Caco-2 (cell line): ENCODE data around the gene IDH3B. TPM values are rescaled to one million over a fixed set of nuclear protein-coding genes. Genes with fewer than 3 reads are reported as not detected.
A peak's percentile ranks its signal among the peaks of the same experiment; 100 is the strongest.

Experiments used
- BruUV-seq: library from RNA; stranded (reverse); fragments of 400-500 nt; replicated peaks from 2 replicates; lab custom pipeline; 2021; lab: Mats Ljungman, UMichigan
- CTCF ChIA-PET: fragments of 300-600 bp; sonication (Branson Sonifier 250); formaldehyde crosslinking; loops from one replicate; lab custom pipeline; 2022; ENCODE audit warnings: antibody characterized with exemption; lab: Charles Lee
- POLR2A ChIA-PET: fragments of 300-600 bp; sonication (Branson Sonifier 250); formaldehyde crosslinking; loops from one replicate; lab custom pipeline; 2022; ENCODE audit warnings: antibody characterized with exemption; lab: Charles Lee
- DNase-seq, 2 experiments: peaks; one replicate each; pipeline versions ENCODE4 v3.0.0 to v3.0.0-alpha.2; 2020 to 2022
- H3K27me3 ChIP-seq: replicated peaks from 2 replicates; pipeline ENCODE4 v1.6.0; 2011; ENCODE audit warnings: low read length; ENCODE audit not compliant: control insufficient read depth, insufficient read depth
- H3K36me3 ChIP-seq: 2 replicates; pipeline ENCODE4 v1.5.1; 2011; ENCODE audit warnings: low read length; ENCODE audit not compliant: control insufficient read depth, insufficient read depth
- H3K4me1 ChIP-seq: fragments of 250-450 bp; sonication (Bioruptor Pico); 2 replicates; pipeline ENCODE4 v1.5.1; 2020; ENCODE audit warnings: mild to moderate bottlenecking
- H3K4me3 ChIP-seq: 2 replicates; pipeline ENCODE4 v1.5.1; 2011; ENCODE audit warnings: low read depth, mild to moderate bottlenecking, control low read depth, low read length
- H3K9me3 ChIP-seq: fragments of 250-450 bp; sonication (Bioruptor Pico); 2 replicates; pipeline ENCODE4 v1.5.1; 2020; ENCODE audit warnings: mild to moderate bottlenecking, moderate library complexity
- H3K27ac Mint-ChIP-seq: one replicate; pipeline ENCODE4 v1.8.0; 2022; ENCODE audit warnings: mixed read lengths; ENCODE audit not compliant: unreplicated experiment
- H3K27me3 Mint-ChIP-seq: one replicate; pipeline ENCODE4 v1.8.0; 2022; ENCODE audit warnings: mixed read lengths; ENCODE audit not compliant: insufficient read depth, unreplicated experiment
- H3K36me3 Mint-ChIP-seq: one replicate; pipeline ENCODE4 v1.8.0; 2022; ENCODE audit warnings: mild to moderate bottlenecking, mixed read lengths; ENCODE audit not compliant: insufficient read depth, unreplicated experiment
- H3K4me1 Mint-ChIP-seq: one replicate; pipeline ENCODE4 v1.8.0; 2022; ENCODE audit warnings: low read depth, mixed read lengths; ENCODE audit not compliant: unreplicated experiment
- H3K4me3 Mint-ChIP-seq: one replicate; pipeline ENCODE4 v1.8.0; 2022; ENCODE audit warnings: mild to moderate bottlenecking, moderate library complexity, mixed read lengths; ENCODE audit not compliant: unreplicated experiment
- H3K9me3 Mint-ChIP-seq: one replicate; pipeline ENCODE4 v1.8.0; 2022; ENCODE audit warnings: mixed read lengths; ENCODE audit not compliant: unreplicated experiment
- CTCF ChIP-seq, 2 experiments: fragments of 200-600 bp in 1 of 2; IDR thresholded peaks; 1 replicate in 1 of 2; 2 replicates in 1 of 2; pipeline versions ENCODE4 v1.5.1 to v1.8.0; 2011 to 2022; ENCODE audit warnings: antibody characterized with exemption in 1 of 2, control low read depth in 1 of 2, inconsistent platforms in 1 of 2, low read depth in 1 of 2, low read length in 1 of 2, mild to moderate bottlenecking in 1 of 2, moderate library complexity in 1 of 2; ENCODE audit not compliant: insufficient read depth in 1 of 2, severe bottlenecking in 1 of 2, unreplicated experiment in 1 of 2
- intact Hi-C: fragments of 100-400 bp; cut with micrococcal nuclease; formaldehyde crosslinking; loops from one replicate; pipeline ENCODE4 v1.10.0; 2022; ENCODE audit not compliant: unreplicated experiment
- total RNA-seq: library from RNA; stranded (reverse); gene quantifications from 2 replicates; pipeline ENCODE4 v1.2.3, GENCODE V29; 2022

IDH3B gene
- total RNA-seq, 1 experiment from 2014 or later: 137 TPM

DNA sequence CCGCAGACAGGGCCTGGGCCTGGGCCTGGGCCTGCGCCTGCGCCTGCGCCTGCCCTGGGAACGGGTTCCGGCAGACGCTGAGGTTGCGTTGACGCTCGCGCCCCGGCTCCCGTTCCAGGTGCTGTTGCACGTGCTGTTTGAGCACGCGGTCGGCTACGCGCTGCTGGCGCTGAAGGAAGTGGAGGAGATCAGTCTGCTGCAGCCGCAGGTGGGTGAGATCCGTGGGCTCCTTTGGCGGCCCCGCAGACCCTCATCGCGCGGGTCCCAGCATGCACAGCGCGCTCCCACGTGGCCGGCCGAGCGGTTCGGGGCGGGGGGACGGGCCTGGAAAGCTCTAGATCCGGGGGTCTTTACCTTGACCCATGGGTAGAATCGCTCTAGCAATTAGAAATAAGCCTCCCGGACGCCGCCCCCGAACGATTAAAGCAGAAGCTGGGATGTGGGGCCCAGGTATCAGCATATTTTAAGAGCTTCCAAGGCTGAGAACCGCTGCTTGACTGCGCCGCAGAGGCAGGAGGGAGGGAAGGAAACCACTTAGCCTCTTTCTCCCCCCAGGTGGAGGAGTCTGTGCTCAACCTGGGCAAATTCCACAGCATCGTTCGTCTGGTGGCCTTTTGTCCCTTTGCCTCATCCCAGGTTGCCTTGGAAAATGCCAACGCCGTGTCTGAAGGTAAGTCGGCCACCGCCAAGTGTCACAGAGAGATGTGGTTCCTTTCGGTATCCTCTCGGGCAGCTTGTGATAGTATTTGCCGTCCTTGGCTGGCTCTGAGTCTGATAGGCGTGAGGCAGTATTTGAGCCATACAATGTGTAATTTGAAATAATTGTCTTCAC, 11.1 kb downstream of the IDH3B start:
- no peaks in the 10 kb centered on the region for H3K27me3 ChIP-seq
- H3K4me3 ChIP-seq: peak overlapping the region; percentile 99
- H3K9me3 Mint-ChIP-seq: no peaks in the 10 kb centered on the region
- H3K27me3 Mint-ChIP-seq: no peaks in the 10 kb centered on the region
- DNase-seq: no peak
- no peak for TF ChIP-seq CTCF (IDR thresholded peaks at IDR 0.05; ENCODE audit: insufficient read depth in 1 of 2, low read depth in 1 of 2, low read length in 1 of 2, severe bottlenecking in 1 of 2, unreplicated experiment in 1 of 2)
- peaks cover 12% of the 10 kb centered on the region for H3K4me1 ChIP-seq
- peaks cover 23% of the 10 kb centered on the region for H3K36me3 ChIP-seq
- no peaks in the 10 kb centered on the region for H3K9me3 ChIP-seq
- peaks cover 65% of the 10 kb centered on the region for H3K36me3 Mint-ChIP-seq
- peak overlapping the region; percentile 72 for H3K27ac Mint-ChIP-seq
- intact Hi-C loops: loop anchor here (1.0 to 5.0 kb wide), 2 partner anchors 11 to 146 kb away; partner anchors contain the start of genes IDH3B and ZNF343
- POLR2A ChIA-PET: interaction anchor here (0.6 to 2.7 kb wide), 9 partner anchors 11 to 600 kb away, joined by 3 to 25 read pairs (median 4); partner anchors contain the start of genes EBF4, IDH3B and SNRPB
- peaks cover 7% of the 10 kb centered on the region for H3K4me1 Mint-ChIP-seq
- peak overlapping the region; percentile 90 for H3K4me3 Mint-ChIP-seq
- BruUV-seq: TSS peak; percentile 44
- CTCF ChIA-PET: interaction anchor here (0.6 to 1.4 kb wide), 5 partner anchors 11 to 225 kb away, joined by 3 to 12 read pairs (median 3); partner anchors contain the start of gene IDH3B

DNA sequence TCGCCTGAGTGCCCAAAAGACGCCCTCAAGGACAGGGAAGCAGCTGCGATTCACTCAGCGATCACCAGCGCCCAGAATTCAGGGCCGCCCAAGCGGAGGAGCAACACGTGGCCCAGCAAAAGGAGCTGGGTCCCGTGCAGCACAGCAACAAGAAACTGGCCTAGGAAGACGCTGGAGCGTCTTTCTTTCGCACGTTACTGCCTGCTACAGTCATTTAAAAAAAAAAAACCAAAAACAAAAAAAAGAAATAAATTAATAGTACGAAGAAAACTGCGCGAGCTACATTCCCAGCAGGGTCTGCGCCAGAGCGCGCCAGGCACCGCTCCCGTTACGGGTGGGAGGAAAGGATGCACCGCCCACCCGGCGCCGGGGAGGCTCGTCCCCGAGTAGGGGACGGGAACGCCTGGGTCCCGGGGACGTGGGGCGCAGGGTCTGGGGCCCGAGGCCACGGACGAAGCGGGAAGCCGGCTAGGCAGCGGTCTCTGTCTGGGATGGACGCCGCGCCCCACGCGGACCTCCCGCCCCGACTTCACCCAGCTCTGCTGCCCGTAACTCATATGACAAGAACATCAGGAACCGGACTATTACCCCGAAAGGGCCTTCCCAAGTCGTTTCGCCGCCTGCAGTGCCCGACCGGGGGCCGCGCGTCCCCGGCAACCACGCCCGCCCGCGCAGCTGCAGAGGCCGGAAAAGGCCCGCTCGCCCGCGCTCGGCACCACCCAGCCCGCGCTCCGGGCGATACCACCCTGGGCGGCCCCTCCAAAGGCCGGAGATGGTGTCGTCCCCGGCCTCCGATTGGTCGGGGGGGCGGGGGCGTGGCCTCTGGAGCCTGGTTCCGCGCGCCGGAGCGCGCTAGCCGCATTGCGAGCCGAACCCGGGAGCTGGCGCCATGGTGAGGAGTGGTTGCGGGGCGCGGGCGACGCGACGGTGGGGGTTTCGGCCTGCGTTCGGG, 12.0 kb downstream of the IDH3B start, which contains the start of gene NOP56:
Gene NOP56 (plus strand): TSS at position 861 of the 952 bp plus-strand sequence. CDS start 29 bp downstream, at position 890.
- CTCF ChIA-PET: interaction anchor here (0.6 to 1.4 kb wide), 8 partner anchors 12 to 224 kb away, joined by 3 to 12 read pairs (median 3); partner anchors contain the start of genes EBF4, IDH3B and SNRPB
- POLR2A ChIA-PET: interaction anchor here (0.6 to 2.7 kb wide), 13 partner anchors 10 to 599 kb away, joined by 3 to 25 read pairs (median 4); partner anchors contain the start of genes EBF4, IDH3B and SNRPB
- peaks cover 56% of the 10 kb centered on the region for H3K36me3 Mint-ChIP-seq
- no peaks in the 10 kb centered on the region for H3K9me3 Mint-ChIP-seq
- H3K27ac Mint-ChIP-seq: peak within 1 kb of the TSS; percentile 96
- peak; percentile 95 to 99 for DNase-seq
- H3K9me3 ChIP-seq: no peaks in the 10 kb centered on the region
- H3K36me3 ChIP-seq: peaks cover 21% of the 10 kb centered on the region
- H3K4me3 ChIP-seq: peak within 1 kb of the TSS; percentile 99
- BruUV-seq: TSS peak; percentile 73
- TF ChIP-seq CTCF (IDR thresholded peaks at IDR 0.05; ENCODE audit: insufficient read depth in 1 of 2, low read depth in 1 of 2, low read length in 1 of 2, severe bottlenecking in 1 of 2, unreplicated experiment in 1 of 2): no peak
- intact Hi-C loops: loop anchor here (1.0 to 5.0 kb wide), 2 partner anchors 12 to 145 kb away; partner anchors contain the start of genes IDH3B and ZNF343
- no peaks in the 10 kb centered on the region for H3K27me3 Mint-ChIP-seq
- peaks cover 12% of the 10 kb centered on the region for H3K4me1 ChIP-seq
- peaks cover 7% of the 10 kb centered on the region for H3K4me1 Mint-ChIP-seq
- peak within 1 kb of the TSS; percentile 90 for H3K4me3 Mint-ChIP-seq
- no peaks in the 10 kb centered on the region for H3K27me3 ChIP-seq
